Activated T-helper 1 cell treated with anti-CD3 and anti-CD28 coated beads, Interleukin-2, amount 50 U/mL, for 16 hours (primary cell): ENCODE data around the gene POU6F2.
A peak's percentile ranks its signal among the peaks of the same experiment; 100 is the strongest.
"Not testable (repeated sequence)": the region's sequence is repeated elsewhere in the genome, so short reads cannot be mapped to it uniquely, and the experiment has no call there.

Experiments used
- DNase-seq, 2 donors: peaks; one replicate each; pipeline ENCODE4 v3.0.0-alpha.2; 2020; ENCODE audit warnings: low read depth in 1 of 2, low spot score in 1 of 2

Gene POU6F2, protein sequence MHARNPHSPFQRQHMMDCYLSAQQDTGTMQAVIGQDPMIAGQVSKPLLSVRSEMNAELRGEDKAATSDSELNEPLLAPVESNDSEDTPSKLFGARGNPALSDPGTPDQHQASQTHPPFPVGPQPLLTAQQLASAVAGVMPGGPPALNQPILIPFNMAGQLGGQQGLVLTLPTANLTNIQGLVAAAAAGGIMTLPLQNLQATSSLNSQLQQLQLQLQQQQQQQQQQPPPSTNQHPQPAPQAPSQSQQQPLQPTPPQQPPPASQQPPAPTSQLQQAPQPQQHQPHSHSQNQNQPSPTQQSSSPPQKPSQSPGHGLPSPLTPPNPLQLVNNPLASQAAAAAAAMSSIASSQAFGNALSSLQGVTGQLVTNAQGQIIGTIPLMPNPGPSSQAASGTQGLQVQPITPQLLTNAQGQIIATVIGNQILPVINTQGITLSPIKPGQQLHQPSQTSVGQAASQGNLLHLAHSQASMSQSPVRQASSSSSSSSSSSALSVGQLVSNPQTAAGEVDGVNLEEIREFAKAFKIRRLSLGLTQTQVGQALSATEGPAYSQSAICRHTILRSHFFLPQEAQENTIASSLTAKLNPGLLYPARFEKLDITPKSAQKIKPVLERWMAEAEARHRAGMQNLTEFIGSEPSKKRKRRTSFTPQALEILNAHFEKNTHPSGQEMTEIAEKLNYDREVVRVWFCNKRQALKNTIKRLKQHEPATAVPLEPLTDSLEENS

DNA sequence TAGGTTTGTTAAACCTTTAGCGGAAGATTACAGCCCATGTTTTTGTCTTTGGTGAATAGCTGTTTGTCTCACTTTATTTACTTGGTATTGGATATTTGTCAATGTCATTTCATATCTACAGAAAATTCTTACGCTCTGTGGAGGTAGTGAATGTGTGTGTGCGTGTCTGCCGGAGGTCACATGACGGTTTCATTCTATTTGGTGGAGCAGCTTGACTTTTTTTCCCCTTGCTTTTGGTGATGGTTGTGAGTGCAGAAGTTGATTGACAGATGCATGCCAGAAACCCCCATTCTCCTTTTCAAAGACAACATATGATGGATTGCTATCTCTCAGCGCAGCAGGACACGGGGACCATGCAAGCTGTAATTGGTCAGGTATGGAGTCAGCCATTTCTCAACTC, at the start of gene POU6F2:
Gene POU6F2, plus strand, starts transcription at position 225 of the 400 bp plus-strand sequence. Its CDS starts 45 bp downstream, at position 270.
- no peak for DNase-seq

DNA sequence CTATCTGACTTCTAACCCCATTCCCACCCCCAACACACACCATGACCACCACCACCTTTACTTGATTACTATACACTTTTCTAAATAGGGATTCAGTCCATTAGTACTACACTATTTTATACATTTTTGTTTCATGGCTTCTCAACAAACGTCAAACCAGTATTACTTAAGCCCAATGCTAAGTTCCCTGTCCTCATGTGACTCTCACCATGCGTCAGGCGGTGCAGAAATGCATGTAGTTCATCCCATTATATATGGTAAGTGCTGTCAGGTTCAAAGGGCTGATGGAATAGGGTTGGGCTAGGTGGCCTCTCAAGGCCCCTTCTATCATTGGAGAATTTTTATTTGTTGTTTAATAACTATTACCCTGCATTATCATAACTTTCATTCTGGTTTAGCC, 49.2 kb upstream of the POU6F2 start:
- DNase-seq = no peak

DNA sequence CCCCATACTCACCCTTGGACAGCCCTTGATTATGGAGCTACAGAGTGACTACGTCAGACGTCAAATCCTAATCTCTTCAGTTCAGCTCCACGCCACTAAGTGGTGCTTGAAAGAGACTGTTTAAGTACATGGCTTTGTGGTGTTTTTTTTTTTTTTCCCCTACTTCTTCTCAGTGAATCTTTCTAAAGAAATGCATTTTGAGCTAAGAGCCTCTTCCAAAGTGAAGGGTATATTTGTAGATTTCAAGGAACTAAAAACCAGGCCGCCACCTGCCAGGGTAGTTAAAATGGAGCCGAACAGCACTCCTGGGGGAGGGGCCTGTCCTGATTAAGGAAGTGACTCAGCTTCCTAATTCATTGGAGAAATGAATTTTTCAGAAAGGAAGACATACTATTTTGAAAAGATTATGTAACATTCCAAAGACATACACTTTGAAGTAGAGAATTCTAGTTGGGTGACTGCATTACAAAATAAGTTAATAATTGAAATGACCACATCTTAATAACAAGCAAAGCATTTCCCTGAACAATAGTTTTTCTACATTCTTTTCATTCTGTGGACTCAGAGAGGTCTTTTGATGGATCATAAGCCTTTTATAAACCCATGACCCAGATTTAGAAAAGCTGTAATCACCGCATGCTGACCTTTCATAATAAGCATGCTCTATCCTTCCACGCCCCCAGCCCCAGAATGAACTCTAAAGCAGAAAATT, 48.1 kb upstream of the POU6F2 start:
- no peak for DNase-seq

DNA sequence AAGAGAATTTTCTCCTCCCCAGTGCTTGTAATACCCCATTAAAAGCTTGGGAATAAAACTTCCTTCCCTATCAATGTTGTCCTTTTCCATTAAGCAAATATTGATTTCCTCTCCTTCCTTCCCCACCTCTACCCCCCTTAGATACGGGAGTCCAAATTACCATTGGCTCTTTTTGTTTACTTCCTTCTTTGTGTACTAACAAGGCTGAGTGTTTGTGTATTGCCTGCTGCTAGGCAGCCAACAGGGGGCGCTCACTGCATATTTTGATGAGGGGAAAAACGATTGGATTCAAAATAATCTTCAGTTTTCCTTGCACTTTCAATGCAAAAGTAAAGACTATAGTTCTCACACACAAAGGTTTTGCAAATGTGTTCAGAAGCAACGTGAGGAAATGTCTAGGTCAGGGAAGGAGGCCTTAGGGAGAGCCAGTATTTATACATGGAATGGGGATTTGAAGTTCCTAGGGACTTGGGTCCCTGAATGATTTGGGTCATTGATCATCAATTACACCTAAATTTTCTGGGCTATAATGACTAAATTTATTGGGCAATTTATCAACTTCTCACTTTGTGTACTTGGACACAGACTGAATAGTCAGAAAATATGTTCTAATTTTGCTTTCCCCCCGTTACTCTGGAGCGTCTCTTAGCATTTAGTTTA, 45.1 kb upstream of the POU6F2 start:
- peak in 1 of 2 donors; percentile 13 for DNase-seq

DNA sequence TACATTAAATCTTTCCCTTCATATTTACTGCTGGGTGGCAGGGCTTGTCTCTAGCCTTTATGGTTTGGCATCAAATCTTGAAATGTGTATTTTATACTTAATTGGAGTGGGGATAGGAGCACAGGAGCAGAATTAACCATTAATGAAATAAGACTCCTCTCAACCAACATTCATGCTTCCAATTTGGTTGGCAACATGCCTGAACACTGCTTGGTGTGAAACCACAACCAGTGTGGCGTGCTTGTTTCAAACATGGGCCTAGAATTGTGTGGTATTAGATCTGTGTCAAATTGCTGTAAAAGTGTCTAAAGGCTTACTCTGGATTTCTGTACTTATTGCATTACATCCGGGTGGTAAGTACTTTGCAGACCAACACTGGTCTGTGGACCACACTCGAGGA, 43.7 kb upstream of the POU6F2 start:
- no peak for DNase-seq

DNA sequence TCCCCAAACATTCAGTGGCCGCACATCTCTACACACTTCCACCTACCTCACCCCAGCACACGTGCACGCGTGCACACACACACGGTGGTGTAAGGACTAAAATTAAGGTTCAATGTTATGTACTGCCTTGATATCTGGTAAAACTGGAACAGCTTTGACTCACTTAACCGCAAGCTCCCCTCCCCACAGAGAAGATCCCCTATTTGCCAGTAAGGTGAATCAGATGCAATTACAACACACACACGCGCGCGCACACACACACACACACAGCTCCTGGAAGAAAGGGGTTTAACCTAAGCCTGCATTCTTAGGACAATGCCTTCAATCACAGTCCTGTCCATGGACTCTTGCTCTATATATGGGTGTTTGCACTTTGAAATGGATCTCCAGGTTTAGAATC, 43.2 kb upstream of the POU6F2 start:
- DNase-seq = no peak

DNA sequence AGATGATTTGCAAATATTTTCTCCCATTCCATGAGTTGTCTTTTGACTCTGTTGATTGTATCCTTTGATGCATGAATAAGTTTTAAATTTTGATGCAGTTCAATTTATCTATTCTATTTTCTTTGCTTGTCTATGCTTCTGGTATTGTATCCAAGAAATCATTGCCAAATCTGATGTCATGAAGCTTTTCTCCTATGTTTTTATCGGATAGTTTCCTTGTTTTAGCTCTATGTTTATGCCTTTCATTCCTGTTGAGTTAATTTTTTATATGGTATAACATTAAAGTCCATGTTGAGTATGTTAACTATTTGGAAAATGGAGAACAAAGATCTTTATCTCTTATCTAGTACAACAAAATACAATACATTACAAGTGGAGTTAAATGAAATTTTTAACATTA, 41.1 kb upstream of the POU6F2 start:
- no peak for DNase-seq

DNA sequence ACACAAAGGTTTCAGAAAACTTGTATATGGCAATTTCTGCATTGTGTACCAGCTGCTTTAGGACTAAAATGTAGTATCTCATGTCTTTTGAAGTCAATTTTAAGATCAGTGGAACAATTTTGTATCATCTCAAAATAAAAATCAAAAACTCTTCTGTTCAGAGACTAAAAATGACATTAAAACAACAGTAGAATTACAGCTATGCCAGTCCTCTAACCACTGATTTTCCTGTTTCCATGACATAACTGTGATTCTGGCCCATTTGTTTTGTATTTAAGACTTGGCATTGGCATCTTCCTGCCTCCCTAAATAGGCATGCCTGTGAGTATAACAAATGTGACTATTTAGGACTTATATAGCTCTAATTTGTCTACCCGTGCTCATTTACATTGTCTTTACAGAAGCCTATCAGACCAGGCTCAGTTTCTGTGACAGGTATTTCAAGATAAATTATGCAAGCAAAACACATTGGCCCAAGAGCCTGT, 39.7 kb upstream of the POU6F2 start:
- DNase-seq = no peak

DNA sequence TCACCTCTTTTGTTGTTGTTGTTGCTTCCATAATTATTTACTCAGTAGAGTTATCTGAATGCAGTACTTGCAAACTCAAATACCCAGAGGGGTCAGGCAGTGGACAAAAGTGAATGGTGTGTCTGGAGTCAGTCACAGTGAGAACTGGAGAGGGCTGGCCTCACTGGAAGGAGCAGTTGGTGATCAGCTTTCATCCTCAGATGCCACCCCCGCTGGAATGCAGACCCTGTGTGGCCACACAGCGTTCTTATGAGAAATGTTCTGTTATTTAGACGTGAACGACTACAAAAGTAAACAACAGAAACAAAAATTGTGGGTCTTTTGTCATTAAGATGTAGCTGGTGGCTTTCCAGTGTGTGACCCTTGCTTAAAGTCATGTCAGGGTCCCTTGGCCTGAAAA, 39.1 kb upstream of the POU6F2 start:
- no peak for DNase-seq

DNA sequence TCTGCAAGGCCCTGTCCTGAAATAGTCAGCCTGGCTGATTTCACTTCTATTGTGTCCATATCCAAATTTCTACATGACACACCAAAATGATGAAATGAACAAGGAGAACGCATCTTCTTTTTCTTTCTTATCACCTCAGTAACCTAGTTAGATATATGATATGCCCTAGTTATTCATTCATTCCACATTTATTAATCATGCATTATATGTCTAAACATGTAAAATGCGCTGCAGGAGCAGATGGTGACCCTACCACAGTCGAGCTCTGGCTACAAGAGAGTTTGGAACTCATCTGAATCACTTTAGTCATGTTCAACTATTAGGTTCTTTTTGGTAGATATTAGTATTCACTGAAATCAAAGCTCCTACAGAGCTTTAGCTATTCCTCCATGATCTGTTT, 36.9 kb upstream of the POU6F2 start:
- no peak for DNase-seq

DNA sequence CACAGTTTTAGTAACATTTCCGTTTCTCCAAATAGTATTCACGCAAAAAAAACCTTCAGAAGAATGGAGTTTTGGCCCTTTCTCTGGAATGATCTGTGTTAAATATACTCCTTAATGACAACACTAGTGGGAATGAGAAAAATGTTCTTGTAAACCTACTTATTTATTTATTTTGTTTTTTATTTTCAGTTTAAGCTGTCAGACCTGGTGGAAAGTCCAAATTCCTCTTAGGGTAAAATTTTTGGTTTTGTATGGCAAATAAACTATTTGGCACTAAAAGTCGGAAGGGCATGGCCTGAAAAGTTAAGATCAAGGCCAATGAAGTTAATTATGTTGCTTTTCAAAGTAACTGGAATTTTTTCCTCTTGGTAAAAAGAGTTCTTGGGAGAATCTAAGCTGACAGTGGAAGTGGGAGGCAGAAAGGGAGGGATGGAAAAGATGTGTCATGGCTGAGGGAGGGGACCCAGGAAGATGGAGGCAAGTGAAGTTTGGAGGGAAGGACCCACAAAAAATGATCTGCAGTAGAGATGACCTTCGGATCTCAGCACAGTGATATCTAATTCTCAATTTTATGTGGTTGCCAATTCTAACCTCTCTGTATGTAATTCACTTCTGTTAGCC, 35.2 kb upstream of the POU6F2 start:
- DNase-seq = no peak

DNA sequence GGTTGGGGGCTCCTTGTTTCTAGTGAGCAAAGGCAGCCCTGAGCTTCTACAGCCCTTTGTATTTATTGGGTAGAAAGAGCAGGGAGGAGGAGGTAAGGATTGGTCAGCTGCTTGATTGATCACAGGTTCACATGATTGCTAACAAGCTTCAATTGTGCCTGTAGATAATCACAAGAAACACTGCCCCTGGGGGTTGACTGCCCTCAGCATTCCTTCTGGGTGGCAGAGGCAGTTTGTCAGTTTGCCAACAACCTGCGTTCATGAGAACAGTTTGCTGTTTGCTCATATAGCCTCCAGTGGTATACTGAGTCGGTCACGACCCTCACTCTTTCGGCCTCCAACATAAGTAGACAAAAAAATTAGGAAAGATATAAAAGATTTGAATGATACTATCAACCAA, 30.2 kb upstream of the POU6F2 start:
- DNase-seq = not testable (repeated sequence)

DNA sequence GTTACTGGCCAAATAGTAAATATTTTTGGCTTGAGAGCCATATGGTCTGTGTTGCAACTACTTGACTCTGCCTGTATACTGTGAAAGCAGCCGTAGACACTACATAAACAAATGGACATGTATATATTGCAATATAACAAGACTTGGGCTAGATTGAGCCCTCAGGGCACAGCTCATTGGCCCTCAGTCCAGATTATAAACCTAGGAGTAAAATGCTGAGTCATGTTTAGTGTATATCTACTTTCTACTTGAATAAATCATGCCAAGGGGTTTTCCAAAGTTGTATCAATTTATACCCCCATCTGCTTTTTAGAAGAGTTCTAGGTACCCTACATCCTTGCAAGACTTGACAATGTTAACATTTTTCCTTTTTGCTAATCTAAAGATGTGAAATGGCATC, 27.4 kb upstream of the POU6F2 start:
- DNase-seq = no peak

DNA sequence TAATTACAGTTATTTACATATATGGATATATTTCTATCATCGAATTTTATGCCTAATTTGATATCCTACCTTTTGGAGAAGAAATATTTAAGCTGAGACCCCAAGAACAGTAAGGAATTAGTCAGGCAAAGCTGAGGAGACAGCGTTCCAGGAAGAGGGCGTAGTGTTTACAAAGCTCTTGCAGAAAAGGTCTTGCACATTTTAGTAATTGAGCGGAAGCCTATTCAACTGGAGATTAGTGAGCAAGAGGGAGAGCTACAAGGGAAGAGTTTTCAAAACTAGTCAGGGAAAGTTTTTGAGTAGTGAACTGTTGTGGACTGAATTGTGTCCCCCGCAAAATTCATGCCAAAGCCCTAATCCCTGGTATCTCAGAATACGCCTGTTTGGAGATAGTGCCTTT, 26.5 kb upstream of the POU6F2 start:
- no peak for DNase-seq

DNA sequence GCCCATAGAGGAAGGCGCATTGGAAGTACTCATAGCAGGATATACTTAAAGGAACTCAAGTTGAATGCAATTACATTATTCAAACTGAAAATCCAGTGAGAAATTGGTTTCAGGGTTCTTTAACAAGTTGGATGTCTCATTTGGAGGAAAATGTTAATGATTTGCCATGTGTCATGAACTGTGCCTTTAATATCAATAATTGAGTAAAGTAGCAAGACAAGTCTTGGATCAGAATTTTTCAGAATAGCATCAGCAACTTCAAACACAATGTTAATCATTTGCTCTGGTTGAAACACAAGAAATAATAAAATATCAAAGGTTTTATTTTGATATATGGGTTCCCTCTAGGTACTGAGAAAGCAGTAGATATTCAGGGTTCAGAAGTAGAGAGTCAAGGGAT, 24.5 kb upstream of the POU6F2 start:
- DNase-seq = no peak

DNA sequence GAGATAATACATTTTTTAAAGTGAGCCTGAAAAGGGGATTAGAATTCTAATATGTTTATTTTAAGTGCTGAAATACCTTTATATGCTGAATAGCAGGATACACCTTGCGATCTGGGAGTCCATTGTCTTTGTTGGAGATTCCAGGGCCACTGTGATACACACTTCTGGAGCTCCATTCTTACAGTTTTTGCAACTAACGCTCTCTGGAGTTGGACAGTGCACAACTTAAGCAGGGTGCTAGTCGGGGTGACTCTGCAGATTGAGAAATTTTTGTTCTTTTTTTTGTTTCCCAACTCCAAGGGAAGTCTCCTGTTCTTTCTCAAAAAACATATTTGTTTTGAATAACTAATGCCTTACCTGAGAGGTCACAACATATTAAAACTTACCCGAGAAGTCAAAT, 23.7 kb upstream of the POU6F2 start:
- no peak for DNase-seq

DNA sequence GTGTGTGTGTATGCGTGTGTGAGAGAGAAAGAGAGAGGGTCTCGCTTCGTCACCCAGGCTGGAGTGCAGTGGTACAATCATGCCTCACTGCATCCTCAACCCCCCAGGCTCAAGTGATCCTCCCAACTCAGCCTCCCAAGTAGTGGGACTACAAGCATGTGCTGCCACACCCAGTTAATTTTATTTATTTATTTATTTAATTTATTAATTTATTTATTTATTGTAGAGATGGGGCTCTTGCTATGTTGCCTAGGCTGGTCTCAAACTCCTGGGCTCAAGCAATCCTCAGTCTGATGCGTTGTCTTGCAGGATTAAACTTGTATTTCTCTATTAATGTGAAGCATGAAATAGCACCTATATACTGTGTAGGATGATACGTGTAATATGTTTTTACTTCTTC, 21.8 kb upstream of the POU6F2 start:
- no peak for DNase-seq

DNA sequence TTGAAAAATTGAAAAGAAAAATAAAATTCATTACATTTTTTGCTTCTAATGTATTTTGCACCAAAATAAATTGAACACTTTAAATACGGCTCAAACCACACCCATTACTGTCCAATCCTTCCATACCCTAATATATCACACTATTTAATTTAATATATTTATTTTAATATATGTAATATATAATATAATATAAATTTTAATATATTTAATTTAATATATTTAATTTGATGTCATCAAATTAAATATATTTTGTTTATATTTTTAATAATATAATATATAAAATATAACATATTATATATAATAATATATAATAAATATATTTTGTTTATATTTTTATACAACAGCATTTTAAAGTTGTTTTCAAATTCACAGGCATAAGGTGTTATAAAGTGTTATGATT, 15.7 kb upstream of the POU6F2 start:
- no peak for DNase-seq

DNA sequence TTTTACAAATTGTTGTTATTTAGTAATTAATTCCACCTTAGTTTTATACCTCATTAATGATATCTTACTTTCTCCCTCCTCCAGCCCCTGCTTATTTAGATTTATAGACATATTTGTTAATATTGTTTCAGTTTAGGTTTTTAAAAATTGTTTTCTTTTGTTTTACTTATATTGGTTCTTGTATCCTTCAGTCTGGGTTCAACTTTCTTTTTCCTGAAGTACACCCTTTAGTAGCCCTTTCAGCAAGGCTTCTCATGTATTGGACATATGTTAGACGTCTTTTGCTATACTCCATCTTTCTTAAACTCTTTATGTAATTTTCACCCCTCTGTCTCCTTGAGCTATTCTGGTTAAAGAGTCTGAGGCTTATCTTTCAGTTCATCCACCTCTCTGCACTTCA, 12.8 kb upstream of the POU6F2 start:
- DNase-seq = no peak

DNA sequence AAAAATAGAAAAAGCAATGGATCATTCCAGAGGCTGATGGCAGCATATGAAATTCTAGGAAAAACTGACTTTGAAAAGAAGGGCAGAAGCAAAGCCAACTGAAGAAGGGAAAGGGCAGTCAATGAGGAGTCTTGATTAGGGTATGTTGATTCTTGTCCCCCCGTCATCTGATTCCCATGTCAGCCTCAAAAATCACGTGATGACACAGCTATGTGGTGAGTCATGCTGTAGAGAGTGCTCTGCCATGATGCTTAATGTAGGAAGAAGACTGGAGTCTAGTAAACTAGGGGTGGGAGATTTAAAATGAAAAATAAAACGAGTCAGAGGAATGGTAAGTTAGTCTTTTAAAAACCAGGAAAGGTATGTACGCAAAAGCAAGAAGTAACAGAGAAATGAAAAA, 3.9 kb upstream of the POU6F2 start:
- no peak for DNase-seq

DNA sequence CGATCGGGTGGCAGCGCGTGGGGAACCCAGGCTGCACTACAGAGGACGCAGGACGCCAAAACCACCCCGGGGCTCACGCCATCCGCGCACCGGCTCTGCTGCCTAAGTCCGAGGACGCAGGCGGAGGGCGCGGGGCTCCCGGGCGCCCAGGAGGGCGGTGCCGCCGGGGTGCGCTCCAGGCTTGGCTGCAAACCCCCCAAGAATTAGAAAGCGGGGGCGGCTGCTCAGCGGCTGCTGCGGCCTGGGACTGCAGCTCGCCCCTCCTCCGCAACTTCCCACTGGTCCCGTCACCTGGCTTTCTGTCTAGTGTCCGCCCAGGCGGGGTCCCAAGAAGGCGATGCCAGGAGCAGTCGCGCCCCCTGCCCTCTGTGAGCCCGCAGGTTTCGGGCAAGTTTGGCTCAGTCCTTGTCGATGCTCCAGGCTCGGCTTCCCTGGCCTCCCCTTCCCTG, 1.7 kb upstream of the POU6F2 start:
- DNase-seq = no peak
